HG02970 (cell line): ENCODE results near the gene ESCO1.
"Not testable (repeated sequence)": the region's sequence is repeated elsewhere in the genome, so short reads cannot be mapped to it uniquely, and the experiment has no call there.

ENCODE experiments used
- ATAC-seq: cut with Tn5 transposase; IDR thresholded peaks from one replicate; pipeline ENCODE4 v1.9.1; 2021; ENCODE audit warnings: mild to moderate bottlenecking, moderate library complexity, moderate number of reproducible peaks; ENCODE audit not compliant: unreplicated experiment, low FRiP score

The ESCO1 gene

DNA sequence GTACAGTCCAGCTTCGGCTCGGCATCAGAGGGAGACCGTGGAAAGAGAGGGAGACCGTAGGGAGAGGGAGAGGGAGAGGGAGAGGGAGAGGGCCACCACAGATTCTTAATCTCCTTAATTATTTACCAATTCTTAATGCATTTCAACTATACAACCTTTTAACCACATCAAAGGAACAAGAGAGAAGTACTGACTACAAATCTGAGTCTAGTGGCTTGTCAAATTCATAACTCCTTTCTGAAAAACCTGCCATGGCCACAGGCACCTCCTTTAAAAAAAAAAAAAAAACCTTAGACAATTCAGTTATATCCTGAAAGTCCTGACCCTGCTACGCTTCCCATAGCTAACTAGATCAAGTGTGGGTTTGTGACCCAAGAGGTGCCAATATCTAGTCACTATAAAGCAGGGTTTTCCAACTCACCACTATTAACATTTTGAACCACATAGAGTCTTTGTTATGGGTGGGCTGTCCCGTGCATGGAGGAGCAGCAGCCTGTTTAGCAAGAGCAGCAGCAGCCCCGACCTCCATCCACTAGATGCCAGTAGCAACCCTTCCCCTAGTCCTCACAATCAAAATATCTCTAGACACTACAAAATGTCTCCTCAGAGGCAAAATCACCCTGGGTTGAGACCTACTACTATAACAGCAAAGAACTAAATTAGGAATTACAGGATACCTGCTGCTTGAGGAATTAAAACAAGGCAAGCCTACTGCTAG, 6.8 kb downstream of the ESCO1 start:
- ATAC-seq: no peak

DNA sequence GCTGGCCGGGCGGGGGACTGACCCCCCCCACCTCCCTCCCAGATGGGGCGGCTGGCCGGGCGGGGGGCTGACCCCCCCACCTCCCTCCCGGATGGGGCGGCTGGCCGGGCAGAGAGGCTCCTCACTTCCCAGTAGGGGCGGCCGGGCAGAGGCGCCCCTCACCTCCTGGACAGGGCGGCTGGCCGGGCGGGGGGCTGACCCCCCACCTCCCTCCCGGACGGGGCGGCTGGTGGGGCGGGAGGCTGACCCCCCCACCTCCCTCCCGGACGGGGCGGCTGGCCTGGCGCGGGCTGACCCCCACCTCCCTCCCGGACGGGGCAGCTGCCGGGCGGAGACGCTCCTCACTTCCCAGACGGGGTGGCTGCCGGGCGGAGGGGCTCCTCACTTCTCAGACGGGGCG, 8.1 kb downstream of the ESCO1 start:
- not testable (repeated sequence) for ATAC-seq

DNA sequence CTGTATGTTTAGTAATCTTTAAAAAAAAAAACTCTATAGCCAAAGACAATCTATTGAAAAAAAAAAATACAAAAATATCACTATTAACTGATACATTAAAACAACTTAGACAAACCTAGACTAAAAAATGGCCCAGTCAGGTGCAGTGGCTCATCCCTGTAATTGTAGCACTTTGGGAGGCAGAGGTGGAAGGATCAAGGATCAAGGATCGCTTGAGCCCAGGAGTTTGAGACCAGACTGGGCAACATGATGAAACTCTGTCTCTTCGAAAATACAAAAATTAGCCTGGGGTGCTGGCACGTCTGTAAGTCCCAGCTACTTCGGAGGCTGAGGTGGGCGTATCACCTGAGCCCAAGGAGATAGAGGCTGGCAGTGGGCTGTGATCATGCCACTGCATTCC, 16.1 kb downstream of the ESCO1 start:
- no peak for ATAC-seq

- ATAC-seq: no peak
Observed at GRCh38 chr18:21575656-21576055, 24.8 kb downstream of the ESCO1 start.

DNA sequence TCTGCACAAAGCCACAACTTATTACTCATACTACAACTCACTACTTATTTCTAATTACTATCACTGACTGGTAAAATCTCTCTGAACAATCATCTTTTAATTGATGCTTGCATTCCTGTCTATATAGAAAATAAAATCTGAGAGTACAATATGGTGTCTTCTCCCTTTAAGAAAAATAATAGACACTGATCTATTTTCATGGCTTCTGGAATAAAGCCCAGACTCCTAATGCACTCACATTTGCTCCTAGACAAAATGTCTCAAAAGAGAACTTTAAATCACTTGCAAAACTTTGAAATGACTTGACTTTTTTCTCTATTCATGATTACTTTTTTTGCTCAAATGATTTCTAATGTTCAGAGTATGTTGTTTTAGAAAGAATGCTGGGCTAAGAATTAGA, 28.7 kb downstream of the ESCO1 start:
- ATAC-seq: no peak

DNA sequence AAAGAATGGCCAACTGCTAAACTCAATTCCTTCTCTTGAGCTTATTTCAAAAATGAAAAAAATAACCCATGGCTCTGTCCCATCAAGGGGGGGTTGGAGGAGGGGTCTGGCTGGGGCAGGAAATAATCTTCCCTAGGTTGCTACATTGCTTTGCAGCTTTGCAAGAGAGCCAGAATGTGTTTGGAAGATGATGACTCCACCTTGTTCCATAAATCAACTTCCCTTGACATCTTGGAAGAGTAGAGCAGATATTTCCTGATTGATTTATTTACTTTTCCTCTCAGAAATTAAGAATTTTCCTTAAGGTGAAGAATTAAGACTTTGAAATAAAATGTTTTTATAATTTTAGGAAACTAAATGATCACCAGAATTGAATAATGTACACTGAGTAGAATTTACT, 41.3 kb downstream of the ESCO1 start:
- no peak for ATAC-seq

GRCh38 chr18:21557607-21558253, 42.8 kb downstream of the ESCO1 start:
- no peak for ATAC-seq

DNA sequence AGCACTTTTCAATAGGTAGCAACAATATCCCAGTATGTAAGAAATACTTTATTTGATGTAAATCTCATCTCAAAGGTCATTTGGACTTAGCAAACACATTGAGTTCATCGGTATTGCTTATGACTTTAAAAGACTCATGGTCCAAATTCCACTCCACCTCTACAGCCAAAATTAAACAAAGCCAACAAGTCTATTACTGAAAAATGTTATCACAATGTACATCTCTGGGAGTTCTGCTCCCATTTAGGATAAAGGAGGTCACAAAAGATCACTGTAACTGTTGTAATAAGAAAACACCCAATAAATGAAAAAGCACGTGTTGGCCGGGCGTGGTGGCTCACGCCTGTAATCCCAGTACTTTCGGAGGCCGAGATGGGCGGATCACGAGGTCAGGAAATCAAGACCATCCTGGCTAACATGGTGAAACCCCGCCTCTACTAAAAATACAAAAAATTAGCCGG, 50.0 kb downstream of the ESCO1 start:
- ATAC-seq: no peak

DNA sequence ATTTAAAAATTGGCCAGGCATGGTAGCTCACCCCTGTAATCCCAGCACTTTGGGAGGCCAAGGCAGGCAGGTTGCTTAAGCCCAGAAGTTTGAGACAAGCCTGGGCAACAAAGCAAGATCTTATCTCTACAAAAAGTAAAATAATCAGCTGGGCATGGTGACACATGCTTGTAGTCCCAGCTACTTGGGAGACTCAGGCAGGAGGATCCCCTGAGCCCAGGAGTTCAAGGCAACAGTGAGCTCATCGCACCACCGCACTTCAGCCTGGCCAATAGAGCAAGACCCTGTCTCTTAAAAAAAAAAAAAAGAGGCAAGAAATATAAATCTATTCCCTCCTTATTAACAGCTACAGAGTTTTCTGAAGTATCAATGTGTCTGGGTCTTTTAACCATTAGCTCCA, 51.9 kb downstream of the ESCO1 start:
- ATAC-seq: no peak

GRCh38 chr18:21546423-21546822, 54.1 kb downstream of the ESCO1 start:
- ATAC-seq: no peak

GRCh38 chr18:21538230-21538629, 62.3 kb downstream of the ESCO1 start:
- ATAC-seq: no peak

GRCh38 chr18:21534327-21534726, 66.2 kb downstream of the ESCO1 start:
- no peak for ATAC-seq

- no peak for ATAC-seq
Observed at GRCh38 chr18:21526463-21526862, 74.0 kb downstream of the ESCO1 start.

- ATAC-seq: no peak
Observed at GRCh38 chr18:21525916-21526315, 74.6 kb downstream of the ESCO1 start.

DNA sequence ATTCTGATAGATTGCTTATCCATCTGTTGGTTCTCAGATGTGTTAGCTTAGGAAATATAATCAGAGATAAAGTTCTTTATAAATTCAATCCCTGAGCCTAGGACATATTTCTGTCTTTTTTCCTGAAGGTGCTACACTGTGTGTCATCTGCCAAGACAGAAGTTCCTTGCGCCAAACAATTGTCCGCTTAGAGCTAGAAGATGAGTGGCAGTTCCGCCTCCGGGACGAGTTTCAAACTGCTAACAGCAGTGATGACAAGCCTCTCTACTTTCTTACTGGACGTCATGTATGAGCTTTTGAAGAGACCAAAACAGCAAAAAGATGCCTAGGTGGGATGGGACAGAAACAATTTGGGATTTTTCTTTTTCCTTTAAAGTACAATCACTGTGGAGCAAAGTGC, 78.0 kb downstream of the ESCO1 start:
- no peak for ATAC-seq

DNA sequence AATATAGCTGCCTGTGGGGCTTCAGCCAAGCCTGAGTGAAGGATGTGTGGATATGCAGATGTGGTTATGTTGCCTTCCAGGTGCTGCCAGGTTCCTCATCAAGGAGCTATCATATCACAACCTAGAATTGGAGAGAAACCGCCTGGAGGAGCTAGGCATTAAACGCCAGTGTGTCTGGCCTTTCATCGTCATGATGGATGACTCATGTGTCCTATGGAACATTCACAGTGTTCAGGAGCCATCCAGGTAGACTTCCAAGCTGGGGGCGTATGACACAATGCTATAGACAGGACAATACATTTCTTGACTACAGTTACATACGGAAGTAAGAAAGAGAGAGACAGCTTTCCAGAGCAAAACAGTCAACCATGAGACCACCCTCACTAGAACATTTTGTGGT, 86.8 kb downstream of the ESCO1 start:
- no peak for ATAC-seq

DNA sequence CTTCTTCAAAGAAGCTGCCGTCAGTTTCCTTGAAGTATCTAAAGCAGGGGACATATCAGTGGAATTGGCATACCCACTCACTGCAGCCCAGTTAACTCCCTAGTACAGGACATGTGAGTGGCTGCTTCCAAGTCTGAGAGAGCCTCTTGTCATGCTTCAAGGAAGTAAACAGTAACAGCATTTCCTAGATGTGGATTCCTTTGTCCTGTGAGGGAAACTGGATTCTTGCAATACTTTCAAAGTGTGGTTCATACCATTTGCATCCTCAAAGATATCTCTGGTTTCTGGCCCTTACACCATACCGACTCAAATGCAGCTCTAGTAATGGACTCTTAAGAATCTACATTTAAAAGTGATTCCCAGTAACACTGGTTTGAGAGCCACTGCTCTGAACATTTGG, 87.2 kb downstream of the ESCO1 start:
- ATAC-seq: no peak

DNA sequence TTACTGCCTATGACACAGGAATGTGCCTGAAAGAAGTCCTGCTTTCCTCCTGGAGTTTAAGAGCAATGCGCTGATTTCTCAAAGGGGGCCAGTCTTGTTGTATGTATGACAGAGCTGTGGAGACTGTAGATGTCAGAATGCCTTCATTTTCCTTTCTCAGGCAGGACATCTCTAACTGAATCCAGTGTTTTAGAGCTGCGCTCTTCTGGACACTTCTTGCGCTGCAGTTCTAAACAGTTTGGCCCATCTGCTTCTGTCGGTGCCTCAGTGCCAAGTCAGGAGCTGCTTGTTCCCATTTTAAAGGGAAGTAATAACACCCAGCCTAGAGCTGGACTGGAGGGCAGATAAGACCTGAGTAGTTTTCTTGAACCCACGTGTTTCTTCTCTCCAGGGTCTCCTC, 91.4 kb downstream of the ESCO1 start:
- ATAC-seq: no peak

DNA sequence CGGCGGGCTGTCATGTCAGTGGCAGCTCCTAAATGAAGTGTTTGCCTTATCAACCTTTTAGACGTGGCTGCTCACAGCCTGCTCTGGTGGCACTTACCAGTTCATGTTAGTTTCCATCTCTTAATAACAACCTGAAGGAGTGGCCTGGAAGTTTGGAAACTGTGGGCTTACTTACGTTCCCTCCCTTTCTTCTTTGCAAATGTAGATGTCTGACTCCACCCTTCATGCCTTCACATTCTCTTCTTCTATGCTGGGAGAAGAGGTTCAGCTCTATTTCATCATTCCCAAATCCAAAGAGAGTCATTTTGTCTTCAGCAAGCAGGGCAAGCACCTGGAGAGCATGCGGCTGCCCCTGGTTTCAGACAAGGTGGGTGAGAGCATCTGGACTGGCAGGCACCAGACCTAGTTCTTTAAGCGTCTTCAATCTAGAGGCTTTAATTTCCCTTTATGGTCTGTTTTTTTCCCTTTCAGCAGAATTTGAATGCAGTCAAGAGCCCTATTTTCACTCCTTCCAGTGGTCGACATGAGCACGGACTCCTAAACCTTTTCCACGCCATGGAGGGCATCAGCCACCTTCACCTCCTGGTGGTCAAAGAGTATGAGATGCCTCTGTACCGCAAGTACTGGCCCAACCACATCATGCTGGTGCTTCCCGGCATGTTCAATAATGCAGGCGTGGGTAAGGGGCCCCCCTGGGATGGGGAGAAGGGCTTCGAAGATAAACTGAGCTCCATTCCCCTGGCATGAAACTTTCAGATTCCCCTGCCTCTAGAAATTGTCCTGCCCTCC, 92.4 kb downstream of the ESCO1 start:
- ATAC-seq: no peak

GRCh38 chr18:21502661-21503060, 97.8 kb downstream of the ESCO1 start:
- no peak for ATAC-seq

DNA sequence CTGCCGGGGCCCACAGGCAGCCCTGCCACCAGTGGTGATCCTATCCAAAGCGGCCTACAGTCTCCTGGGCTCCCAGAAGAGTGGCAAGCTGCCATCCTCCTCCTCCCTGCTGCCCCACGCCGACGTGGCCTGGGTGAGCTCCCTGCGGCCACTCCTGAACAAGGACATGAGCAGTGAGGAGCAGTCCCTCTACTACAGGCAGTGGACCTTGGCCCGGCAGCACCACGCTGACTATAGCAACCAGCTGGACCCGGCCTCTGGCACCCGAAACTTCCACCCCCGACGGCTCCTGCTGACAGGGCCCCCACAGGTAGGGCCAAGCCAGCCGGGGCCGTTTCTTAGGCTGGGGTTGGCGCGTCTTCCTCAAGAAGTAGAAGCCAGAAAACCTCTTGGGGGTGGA, 100.5 kb downstream of the ESCO1 start:
- ATAC-seq: no peak
